ENCODE results near the gene CRYBG2. TPM values are rescaled to one million over a fixed set of nuclear protein-coding genes. Genes with fewer than 3 reads are reported as not detected.

The CRYBG2 gene
- total RNA-seq, 1 experiment from 2014 or later: 0.27 TPM

GRCh38 chr1:26282401-26282918 lies 71.5 kb downstream of the CRYBG2 start:
- no peak for DNase-seq (ENCODE audit: low read depth)

DNA sequence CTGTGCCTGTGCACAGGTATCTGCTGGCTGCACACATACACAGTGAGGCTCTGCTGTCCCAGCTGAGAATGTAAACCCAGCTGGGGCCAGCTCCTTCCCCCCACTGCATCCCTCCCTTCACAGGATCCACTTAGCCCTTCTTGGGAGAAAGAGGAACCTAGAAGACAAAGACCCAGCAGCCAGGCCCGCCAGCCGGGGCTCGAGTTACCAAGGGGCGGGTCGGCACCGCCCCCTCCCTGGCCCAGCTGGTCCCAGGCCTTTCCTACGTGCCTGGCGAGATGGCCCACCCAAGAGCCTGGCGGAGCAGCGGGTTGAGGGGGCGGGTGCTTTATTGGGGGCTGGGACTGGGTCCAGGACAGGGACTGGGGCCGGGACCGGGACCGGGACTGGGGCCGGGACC lies 72.0 kb downstream of the CRYBG2 start:
- DNase-seq (ENCODE audit: low read depth): no peak

DNA sequence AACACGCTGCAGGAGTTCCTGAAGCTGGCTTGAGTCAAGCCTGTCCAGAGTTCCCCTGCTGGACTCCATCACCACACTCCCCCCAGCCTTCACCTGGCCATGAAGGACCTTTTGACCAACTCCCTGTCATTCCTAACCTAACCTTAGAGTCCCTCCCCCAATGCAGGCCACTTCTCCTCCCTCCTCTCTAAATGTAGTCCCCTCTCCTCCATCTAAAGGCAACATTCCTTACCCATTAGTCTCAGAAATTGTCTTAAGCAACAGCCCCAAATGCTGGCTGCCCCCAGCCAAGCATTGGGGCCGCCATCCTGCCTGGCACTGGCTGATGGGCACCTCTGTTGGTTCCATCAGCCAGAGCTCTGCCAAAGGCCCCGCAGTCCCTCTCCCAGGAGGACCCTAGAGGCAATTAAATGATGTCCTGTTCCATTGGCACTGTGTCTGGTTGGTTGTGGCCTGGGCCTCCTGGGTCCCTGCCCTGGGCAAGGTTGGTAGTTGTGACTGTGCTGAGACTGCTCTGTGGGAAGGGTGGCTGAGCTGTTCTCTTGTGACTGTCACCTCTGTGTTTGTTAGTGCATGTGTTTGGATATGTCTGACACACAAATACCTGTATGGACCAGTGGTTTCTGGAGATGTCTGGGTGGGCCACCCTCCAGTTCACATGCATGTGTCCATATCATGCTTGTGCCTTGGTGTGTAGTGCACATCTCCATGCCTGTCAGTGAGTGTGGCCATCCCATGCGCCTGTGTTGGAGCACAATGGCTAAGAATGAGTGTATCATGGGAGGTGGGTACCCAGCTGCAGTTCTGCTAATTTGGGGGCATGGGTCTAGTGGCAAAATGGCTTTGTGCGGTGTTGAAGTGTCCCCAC lies 72.6 kb downstream of the CRYBG2 start:
- DNase-seq (ENCODE audit: low read depth): no peak

DNA sequence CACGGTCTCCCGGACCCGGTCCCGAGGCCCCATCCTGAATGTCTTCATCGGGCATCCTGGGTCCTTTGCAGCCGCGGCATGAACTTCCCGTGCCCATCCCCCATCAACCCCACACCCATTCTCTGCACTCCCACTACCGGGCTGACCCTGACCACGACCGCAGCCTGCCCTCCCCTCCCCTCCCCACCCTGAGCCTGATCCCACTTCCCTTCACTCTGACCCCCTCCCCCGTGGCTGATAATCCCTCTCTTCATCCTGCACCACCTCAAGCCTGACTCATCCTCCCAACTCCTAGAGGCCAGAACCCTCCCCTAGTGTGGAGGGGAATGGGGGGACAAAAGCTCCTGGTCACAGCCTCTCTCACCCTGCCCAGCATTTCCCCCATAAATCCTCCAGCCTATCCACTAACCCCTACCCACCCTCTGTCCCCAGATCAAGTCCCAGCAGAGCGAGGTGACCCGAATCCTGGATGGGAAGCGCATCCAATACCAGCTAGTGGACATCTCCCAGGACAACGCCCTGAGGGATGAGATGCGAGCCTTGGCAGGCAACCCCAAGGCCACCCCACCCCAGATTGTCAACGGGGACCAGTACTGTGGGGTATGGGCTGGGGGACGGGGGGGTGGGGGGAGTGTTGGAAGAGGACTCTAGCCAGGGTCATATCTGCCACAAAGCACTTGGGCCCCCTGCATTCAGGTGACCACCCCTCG lies 73.4 kb downstream of the CRYBG2 start:
- peak; percentile 77 for DNase-seq (ENCODE audit: low read depth)

GRCh38 chr1:26279456-26280332 lies 74.2 kb downstream of the CRYBG2 start, which contains the start of gene SH3BGRL3:
Gene SH3BGRL3, plus strand, starts transcription at chr1:26280086. Its CDS starts 70 bp downstream, at chr1:26280156.
- peak; percentile 88 for DNase-seq (ENCODE audit: low read depth)

- peak; percentile 75 for DNase-seq (ENCODE audit: low read depth)
Measured at GRCh38 chr1:26278724-26279455, 75.0 kb downstream of the CRYBG2 start.

DNA sequence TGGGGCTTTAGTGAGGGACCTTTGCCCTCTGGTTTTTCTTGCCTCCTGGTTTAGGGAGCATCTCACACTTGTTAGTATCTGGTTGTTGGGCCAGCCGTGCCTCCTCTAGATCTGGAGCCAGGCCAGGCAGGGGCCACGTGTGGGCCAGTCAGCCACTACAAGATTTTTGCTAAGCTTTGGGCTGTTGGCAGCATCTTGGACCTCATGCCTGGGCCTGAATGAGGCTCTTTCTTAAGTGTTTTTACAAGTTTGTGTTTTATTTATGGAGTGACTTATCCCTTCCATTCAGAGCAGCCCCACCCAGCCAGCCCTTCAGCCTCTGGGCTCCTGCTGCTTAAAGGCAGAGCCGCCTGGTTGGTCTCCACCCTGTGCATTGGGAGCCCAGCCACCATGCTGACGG lies 75.6 kb downstream of the CRYBG2 start:
- DNase-seq (ENCODE audit: low read depth): peak; percentile 48

- no peak for DNase-seq (ENCODE audit: low read depth)
Measured at GRCh38 chr1:26277719-26278118, 76.2 kb downstream of the CRYBG2 start.

DNA sequence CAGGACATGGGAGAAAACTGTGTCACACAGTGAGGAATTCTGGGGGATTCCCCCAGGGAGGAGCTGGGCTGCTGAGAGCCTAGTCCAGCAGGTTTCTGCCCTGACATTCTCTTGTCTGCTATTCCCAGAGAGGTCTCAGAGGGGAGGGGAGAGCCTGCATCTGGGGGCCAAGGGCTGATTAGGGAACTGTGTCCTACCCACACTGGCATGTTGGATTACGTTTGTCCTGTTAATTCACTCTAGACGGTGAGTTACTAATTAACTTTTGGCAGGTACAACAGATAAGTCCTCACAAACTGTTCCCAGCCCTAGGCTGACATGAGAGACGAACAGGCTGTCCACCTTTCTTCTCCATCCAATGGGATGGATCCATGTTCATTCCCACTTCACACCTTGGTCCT lies 76.7 kb downstream of the CRYBG2 start:
- no peak for DNase-seq (ENCODE audit: low read depth)

- DNase-seq (ENCODE audit: low read depth): no peak
Measured at GRCh38 chr1:26276432-26276838, 77.5 kb downstream of the CRYBG2 start.

GRCh38 chr1:26275580-26276431 lies 78.1 kb downstream of the CRYBG2 start:
- peak; percentile 97 for DNase-seq (ENCODE audit: low read depth)

GRCh38 chr1:26274801-26275425 lies 79.0 kb downstream of the CRYBG2 start:
- DNase-seq (ENCODE audit: low read depth): peak; percentile 70

Other genes with a start within 250 kb of the CRYBG2 start
- 4.0 and 4.5 TPM in 2 replicates for gene PDIK1L, start 242.3 kb downstream of the CRYBG2 start, total RNA-seq (2014; rRNA removed; shearing (Covaris generic))
- 0.10 and 0.19 TPM in 2 replicates for gene FAM110D, start 195.1 kb downstream of the CRYBG2 start, total RNA-seq (2014; rRNA removed; shearing (Covaris generic))
- gene C1orf232, start 185.2 kb downstream of the CRYBG2 start, total RNA-seq (2014; rRNA removed; shearing (Covaris generic)): not detected in 2 replicates
- 51.1 and 51.9 TPM in 2 replicates for gene ZNF593, start 184.2 kb downstream of the CRYBG2 start, total RNA-seq (2014; rRNA removed; shearing (Covaris generic))
- not detected in 2 replicates for gene ZNF593OS, start 182.3 kb downstream of the CRYBG2 start, total RNA-seq (2014; rRNA removed; shearing (Covaris generic))
- 0.10 and 0.26 TPM in 2 replicates for gene CNKSR1, start 176.6 kb downstream of the CRYBG2 start, total RNA-seq (2014; rRNA removed; shearing (Covaris generic))
- gene CATSPER4, start 163.5 kb downstream of the CRYBG2 start, total RNA-seq (2014; rRNA removed; shearing (Covaris generic)): not detected in 2 replicates
- gene CEP85, start 119.9 kb downstream of the CRYBG2 start, total RNA-seq (2014; rRNA removed; shearing (Covaris generic)): 15.5 and 18.3 TPM in 2 replicates
- 143 and 314 TPM in 2 replicates for gene SH3BGRL3, start 74.0 kb downstream of the CRYBG2 start, total RNA-seq (2014; rRNA removed; shearing (Covaris generic))
- gene UBXN11, start 47.5 kb downstream of the CRYBG2 start, total RNA-seq (2014; rRNA removed; shearing (Covaris generic)): 4.0 and 4.5 TPM in 2 replicates
- gene CD52, start 36.2 kb downstream of the CRYBG2 start, total RNA-seq (2014; rRNA removed; shearing (Covaris generic)): not detected in 2 replicates
- not detected in 2 replicates for gene ZNF683, start 18.6 kb upstream of the CRYBG2 start, total RNA-seq (2014; rRNA removed; shearing (Covaris generic))
- gene LIN28A, start 56.7 kb upstream of the CRYBG2 start, total RNA-seq (2014; rRNA removed; shearing (Covaris generic)): not detected in 2 replicates
- gene DHDDS, start 78.2 kb upstream of the CRYBG2 start, total RNA-seq (2014; rRNA removed; shearing (Covaris generic)): 18.1 and 26.2 TPM in 2 replicates
- gene HMGN2, start 118.3 kb upstream of the CRYBG2 start, total RNA-seq (2014; rRNA removed; shearing (Covaris generic)): 453 and 631 TPM in 2 replicates
- gene RPS6KA1, start 175.6 kb upstream of the CRYBG2 start, total RNA-seq (2014; rRNA removed; shearing (Covaris generic)): 30.2 and 35.1 TPM in 2 replicates

Data from HT1080 (cell line).